GM19099 (cell line): ENCODE data around the gene GMEB2.

ENCODE experiments used
- POLR2A ChIP-seq: IDR thresholded peaks from 3 replicates; pipeline ENCODE4 v1.6.1; 2011; ENCODE audit warnings: low read depth; ENCODE audit not compliant: insufficient read length; ENCODE audit errors: extremely low read depth

The GMEB2 gene

GRCh38 chr20:63574156-63574828, 52.6 kb downstream of the GMEB2 start, which contains the start of gene HELZ2:
Gene HELZ2 (minus strand): TSS chr20:63574239. CDS start chr20:63572385, 1,854 bp downstream.
- TF ChIP-seq POLR2A: peak; percentile 67

- TF ChIP-seq POLR2A: no peak
Measured at GRCh38 chr20:63573647-63574131, 53.2 kb downstream of the GMEB2 start.

GRCh38 chr20:63572788-63573646, 53.9 kb downstream of the GMEB2 start:
- TF ChIP-seq POLR2A: no peak

- TF ChIP-seq POLR2A: no peak
Measured at GRCh38 chr20:63572071-63572787, 54.7 kb downstream of the GMEB2 start.

GRCh38 chr20:63570281-63571086, 56.4 kb downstream of the GMEB2 start:
- TF ChIP-seq POLR2A: no peak

- TF ChIP-seq POLR2A: no peak
Measured at GRCh38 chr20:63568986-63569949, 57.6 kb downstream of the GMEB2 start.

GRCh38 chr20:63568170-63568981, 58.5 kb downstream of the GMEB2 start:
- TF ChIP-seq POLR2A: no peak

- TF ChIP-seq POLR2A: no peak
Measured at GRCh38 chr20:63567386-63568169, 59.3 kb downstream of the GMEB2 start.

GRCh38 chr20:63567136-63567385, 59.8 kb downstream of the GMEB2 start:
- TF ChIP-seq POLR2A: no peak

- no peak for TF ChIP-seq POLR2A
Measured at GRCh38 chr20:63566395-63567135, 60.3 kb downstream of the GMEB2 start.

GRCh38 chr20:63565699-63566335, 61.1 kb downstream of the GMEB2 start:
- TF ChIP-seq POLR2A: no peak
